ENCODE measurements around the gene MAGT1.
A peak's percentile ranks its signal among the peaks of the same experiment; 100 is the strongest.
"Not testable (repeated sequence)": the region's sequence is repeated elsewhere in the genome, so short reads cannot be mapped to it uniquely, and the experiment has no call there.

Gene MAGT1

DNA sequence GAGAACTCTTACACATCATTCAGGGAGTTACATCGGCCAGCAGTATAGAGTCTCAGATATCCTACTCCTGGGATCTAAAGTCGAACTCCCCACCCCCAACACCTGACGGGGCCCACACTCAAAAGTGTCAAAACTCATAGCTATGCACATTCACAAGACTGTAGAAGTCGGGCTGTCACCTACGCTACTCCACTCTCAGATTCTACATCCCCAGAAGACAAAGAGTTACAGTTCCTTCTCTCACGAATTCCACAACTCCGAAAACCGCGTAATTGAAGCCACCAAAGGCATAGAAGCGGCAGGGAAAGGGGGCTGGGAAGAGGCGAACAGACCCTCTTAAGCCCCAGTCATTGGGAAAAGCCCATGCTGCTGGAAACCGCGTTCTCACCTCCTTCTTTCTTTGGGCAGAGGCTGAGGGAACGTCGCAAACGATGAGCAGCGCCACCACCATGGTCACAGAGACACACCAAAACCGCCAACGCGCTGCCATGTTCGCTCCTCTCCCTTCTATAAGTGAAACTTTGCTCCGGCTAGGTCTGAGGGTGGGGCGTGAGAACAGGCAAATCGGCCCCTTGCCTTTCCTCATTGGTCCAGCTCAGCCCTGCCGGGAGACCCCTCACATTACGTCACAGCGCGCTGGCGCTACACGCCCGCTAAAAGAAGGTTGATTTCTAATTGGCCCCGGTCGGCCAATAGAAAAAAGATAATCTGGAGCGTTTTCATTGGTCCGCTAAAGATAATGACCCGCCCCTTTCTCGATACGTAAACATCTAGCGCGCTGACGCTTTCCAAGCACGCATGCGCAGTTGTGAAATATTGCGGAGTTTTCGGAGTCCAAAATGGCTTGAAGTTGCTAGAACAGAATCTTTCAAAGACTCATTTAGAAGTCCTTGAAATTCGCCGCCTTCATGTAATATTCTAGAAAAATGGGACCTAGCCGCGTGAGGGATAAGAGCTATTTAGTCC, at the start of gene MAGT1:
TSS of gene MAGT1 (minus strand) at position 515 of the 966 bp plus-strand sequence. CDS start at position 490, 25 bp downstream.
- DNase-seq: peak; percentile 94

- not testable (repeated sequence) for DNase-seq
These were observed 49.8 kb upstream of the MAGT1 start for GRCh38 chrX:77945031-77945430.

DNA sequence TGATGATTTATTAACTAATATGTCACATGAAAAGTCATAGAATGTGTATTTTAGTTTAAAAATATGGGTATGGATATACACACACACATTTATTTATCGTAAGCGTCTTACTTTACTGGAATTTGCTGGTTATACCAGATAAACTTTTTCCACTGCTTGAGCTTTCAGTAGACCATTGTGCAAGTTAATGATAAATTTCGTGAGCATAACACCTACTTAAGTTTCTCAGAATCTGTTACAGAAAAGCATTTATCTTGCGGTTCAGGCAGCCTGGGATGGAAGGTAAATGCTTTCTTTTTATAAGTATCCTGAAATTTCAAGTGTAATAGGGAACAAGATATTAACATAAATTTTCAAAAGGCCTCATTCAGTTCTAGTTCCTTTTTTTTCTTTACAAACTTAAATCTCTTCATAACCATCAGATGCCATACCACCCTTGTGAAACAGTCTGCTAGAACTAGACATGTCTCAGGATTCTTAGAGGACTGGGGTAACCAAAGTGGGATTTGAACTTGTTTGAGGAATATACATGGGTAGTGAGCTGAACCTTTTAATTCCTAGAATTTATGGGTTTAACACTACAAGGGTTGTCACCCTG, 42.9 kb upstream of the MAGT1 start:
- no peak for DNase-seq

DNA sequence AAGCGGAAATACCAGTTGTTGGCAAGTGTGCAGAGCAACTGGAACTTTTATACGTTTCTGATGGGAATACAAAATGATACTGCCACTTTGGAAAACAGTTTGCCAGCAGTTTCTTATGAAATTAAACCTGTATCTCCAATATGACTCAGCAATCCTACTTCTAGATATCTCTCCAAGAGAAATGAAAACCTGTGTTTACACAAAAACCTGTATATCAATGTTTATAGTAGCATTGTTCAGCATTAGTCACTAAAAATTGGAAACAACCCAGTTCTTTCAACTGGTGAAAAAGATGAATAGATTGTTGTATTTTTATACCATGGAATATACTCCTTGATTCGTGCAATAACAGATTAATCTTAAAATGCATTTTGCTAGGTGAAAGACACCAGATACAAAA, 42.1 kb upstream of the MAGT1 start:
- no peak for DNase-seq

DNA sequence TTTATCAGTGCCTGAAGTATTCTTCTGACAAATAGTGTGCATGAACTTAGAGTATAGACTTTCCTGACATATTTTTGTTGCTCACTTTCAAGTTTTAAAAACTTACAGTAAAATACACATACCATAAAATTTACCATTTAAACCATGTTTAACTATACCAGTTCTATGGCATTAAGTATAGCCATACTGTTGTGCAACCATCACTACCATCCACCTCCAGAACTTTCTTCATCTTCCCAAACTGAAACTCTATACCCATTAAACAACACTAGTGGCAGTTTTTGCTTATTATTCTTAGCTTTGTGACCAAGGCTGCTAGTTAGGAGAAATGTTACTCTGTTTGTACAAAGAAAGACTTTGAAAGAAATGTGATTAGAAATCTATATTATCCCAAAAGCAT, 41.1 kb upstream of the MAGT1 start:
- DNase-seq: no peak

DNA sequence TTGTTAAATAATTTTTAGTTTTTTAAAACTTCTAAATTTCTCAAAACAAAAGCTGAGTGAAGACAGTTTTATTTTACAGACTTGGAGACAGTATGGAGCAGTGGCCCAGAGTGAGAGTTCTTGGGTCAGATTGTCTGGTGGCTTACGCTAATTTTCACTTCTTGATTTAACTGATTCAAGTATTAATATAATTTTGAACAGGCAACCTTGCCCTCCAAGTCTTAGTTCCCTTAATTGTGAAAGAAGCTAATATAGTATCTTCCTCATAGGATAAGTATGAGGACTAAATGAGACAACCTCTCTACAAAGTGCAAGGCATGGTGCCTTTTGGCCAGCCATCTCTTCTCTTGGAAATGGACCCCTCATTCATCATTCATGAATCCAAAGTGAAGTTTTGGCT, 40.7 kb upstream of the MAGT1 start:
- no peak for DNase-seq

GRCh38 chrX:77930581-77930980, 35.3 kb upstream of the MAGT1 start:
- no peak for DNase-seq

- no peak for DNase-seq
These were observed 30.5 kb upstream of the MAGT1 start for GRCh38 chrX:77925764-77926163.

- no peak for DNase-seq
These were observed 29.2 kb upstream of the MAGT1 start for GRCh38 chrX:77924320-77924859.

GRCh38 chrX:77922787-77923186, 27.6 kb upstream of the MAGT1 start:
- no peak for DNase-seq

GRCh38 chrX:77919370-77919769, 24.1 kb upstream of the MAGT1 start:
- DNase-seq: not testable (repeated sequence)

GRCh38 chrX:77918568-77918967, 23.3 kb upstream of the MAGT1 start:
- no peak for DNase-seq

DNA sequence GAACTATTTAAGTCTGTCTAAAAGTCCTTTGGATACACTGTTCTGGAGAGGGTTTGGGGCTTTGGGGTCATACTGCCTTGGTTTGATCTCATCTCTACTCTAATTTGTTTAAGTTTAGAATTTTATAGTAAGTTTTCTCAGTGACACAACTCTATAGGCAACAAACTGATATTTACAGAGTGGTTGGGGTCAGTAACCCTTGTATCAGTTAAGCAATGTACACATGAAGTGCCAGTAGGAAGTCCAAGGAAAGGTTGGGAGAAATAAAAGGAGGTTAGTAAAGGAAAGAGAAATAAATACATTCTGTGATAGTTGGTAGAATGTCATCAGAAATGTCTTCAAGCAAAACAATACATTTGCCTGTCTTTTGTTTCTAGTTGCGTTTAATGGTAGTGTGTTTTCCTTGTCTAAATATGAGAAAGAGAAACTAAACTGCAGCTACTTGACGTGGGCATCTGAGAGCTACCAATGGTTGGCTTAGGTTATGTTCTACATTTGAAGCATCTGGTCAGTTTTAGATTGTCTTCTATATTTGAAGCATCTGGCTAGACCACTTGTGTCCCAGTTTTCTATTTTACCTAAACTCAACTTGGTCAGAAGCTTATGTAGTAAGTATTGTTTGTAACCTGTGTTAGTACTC, 22.2 kb upstream of the MAGT1 start:
- no peak for DNase-seq

- peak; percentile 92 for DNase-seq
These were observed 15.0 kb upstream of the MAGT1 start, which contains the start of gene ATP7A for GRCh38 chrX:77910108-77910840. Gene ATP7A, plus strand, starts transcription at chrX:77910693. Its CDS starts 60,949 bp downstream, at chrX:77971642.

DNA sequence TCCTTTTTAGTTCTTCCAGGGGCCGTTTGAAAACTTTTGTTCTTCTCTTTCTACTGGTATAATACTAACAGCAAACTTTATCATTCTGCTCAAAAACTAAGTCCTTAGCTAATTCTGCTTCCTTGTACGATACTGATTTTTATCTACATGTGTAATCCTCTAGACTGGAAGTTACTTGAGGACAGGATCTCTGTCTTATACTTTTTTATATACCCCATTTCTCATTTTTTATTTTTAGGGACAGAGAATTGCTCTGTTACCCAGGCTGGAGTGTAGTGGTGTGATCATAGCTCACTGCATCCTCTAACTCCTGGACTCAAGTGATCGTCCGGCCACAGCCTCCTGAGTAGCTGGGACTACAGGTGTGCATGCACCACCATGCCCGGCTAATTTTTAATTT, 6.3 kb upstream of the MAGT1 start:
- no peak for DNase-seq

DNA sequence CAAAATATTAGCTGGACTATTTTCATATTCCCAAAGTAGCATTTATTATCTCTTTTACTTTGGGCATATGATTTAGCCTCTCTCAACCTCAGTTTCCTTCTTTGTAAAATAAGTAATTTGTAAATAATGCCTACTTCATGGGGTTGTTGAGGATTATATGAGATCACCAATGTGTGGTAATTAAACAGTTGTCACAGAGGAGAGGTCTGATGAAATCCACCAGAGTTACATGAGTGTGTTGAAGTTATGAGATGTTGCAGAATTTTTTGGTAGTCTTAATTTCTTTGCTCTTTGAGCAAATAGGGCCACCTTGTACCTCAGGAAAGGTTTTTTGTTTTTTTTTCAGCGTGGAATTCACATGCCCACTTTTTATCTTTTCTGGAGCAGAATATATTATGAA, 5.5 kb upstream of the MAGT1 start:
- no peak for DNase-seq

DNA sequence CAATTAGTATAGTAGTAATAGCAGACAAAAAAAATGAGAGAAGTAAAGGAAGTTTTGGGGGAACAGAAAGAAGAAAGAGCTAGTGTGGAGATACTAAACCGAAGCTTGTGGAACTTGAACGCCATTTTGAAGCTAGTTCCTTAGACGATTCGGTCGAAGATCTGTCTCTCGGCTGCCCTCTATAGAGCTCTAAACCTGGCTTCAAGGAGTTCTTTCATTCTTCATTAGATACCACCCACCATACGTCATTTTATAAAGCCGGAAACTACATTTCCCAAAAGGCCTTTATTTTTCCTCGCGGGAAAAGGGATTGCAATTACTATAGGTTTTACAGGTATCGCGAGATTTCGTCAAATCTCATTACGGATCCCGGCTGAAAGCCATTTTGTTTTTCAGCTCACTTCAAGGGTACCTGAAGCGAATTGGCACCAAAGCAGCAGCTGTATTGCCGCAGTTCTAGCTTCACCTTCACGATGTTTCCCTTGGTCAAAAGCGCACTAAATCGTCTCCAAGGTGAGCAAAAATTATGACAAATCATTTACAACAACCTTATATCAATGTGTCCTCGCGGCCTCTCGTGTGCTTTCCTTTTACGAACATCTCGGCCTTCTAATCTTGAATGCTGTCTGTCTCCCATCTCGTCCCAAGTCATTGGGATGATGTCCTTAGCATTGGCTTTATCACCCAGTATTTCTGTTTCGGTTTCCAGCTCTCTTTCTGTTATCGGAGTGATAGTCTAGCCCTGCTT, 4.0 kb upstream of the MAGT1 start, which contains the start of gene COX7B:
TSS of gene COX7B (plus strand) at position 388 of the 748 bp plus-strand sequence. CDS start at position 474, 86 bp downstream.
- peak; percentile 76 for DNase-seq

DNA sequence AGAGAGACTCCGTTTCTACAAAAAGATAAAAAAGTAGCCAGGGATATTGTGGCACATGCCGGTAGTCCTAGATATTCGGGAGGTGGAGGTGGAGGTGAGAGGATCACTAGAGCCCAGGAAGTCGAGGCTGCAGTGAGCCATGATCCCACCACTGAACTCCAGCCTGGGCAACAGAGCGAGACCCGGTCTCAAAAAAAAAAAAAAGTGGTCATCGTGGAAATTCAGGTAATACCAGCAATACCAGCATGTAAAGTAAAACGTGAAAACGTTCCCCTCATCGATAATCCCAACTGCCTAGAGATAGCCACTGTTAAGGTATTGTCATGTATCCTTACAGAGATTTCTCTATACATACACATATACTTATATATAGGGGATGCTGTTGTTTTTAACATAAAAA, 1.5 kb downstream of the MAGT1 start:
- DNase-seq: no peak

GRCh38 chrX:77892887-77893286, 2.3 kb downstream of the MAGT1 start:
- DNase-seq: no peak

DNA sequence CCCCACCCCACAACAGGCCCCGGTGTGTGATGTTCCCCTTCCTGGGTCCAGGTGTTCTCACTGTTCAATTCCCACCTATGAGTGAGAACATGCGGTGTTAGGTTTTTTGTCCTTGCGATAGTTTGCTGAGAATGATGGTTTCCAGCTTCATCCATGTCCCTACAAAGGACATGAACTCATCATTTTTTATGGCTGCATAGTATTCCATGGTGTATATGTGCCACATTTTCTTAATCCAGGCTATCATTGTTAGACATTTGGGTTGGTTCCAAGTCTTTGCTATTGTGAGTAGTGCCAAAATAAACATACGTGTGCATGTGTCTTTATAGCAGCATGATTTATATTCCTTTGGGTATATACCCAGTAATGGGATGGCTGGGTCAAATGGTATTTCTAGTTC, 13.8 kb downstream of the MAGT1 start:
- not testable (repeated sequence) for DNase-seq

GRCh38 chrX:77875372-77875771, 19.9 kb downstream of the MAGT1 start:
- DNase-seq: no peak

GRCh38 chrX:77831544-77831943, 63.7 kb downstream of the MAGT1 start:
- not testable (repeated sequence) for DNase-seq
